GM12873 (cell line): ENCODE results near the gene FHOD3.

Source experiments
- TF ChIP-seq, protein P1 (sequence below): IDR thresholded peaks from 2 replicates; pipeline ENCODE4 v1.5.1; 2012; ENCODE audit warnings: low read depth, mild to moderate bottlenecking, moderate library complexity, low read length, control low read depth; ENCODE audit not compliant: insufficient read depth; ENCODE audit errors: missing control alignments

FHOD3 gene

DNA sequence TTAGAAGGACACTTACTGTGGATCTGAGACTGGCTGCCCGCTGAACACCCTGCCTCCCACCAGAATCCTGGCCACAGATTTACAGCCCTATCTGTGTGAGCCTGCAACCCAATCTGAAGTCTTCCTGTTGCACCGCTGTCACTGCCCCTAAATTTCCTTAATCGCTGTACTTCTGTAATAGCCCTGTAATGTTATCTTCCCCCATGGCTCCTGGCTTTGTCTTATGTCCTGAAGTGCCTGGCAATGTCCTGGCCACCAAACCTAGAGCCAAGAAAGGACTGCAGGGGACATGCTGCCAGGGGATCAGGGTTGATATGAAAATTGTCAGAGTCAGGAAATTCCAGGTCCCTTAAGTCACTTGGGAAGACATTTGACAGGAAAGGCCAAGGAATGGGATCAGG, 52.7 kb downstream of the FHOD3 start:
- TF ChIP-seq, protein P1, sequence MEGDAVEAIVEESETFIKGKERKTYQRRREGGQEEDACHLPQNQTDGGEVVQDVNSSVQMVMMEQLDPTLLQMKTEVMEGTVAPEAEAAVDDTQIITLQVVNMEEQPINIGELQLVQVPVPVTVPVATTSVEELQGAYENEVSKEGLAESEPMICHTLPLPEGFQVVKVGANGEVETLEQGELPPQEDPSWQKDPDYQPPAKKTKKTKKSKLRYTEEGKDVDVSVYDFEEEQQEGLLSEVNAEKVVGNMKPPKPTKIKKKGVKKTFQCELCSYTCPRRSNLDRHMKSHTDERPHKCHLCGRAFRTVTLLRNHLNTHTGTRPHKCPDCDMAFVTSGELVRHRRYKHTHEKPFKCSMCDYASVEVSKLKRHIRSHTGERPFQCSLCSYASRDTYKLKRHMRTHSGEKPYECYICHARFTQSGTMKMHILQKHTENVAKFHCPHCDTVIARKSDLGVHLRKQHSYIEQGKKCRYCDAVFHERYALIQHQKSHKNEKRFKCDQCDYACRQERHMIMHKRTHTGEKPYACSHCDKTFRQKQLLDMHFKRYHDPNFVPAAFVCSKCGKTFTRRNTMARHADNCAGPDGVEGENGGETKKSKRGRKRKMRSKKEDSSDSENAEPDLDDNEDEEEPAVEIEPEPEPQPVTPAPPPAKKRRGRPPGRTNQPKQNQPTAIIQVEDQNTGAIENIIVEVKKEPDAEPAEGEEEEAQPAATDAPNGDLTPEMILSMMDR = no peak

DNA sequence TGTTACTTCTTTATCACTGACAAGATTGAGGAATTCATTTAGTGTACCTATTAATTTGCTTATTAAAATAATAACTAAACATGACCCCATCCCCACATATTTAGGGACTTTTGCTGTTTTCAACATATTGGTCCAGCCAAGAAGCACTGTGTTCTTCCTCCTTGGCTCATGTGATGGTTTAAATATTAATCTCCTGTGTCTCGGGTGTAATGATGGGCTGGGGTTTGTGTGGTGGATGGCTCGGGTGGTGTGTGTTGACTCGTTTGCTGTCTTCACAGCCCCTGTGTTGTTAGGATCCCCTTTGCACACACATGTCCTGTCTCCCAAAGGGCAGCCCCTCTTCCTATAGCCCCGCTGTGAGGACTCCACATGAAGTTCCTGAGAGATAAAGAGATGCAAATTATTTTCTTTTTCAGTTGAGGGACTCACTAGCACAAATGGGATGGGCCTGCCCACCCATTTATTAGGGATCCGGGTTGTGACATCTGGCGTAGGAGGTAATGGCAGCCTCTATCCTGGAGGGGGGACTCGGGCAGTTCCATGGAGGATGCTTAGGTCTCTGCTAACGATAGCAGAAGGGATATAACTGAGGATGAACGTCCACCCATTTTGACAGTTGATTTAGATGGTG, 53.4 kb downstream of the FHOD3 start:
- TF ChIP-seq, protein P1 = no peak

DNA sequence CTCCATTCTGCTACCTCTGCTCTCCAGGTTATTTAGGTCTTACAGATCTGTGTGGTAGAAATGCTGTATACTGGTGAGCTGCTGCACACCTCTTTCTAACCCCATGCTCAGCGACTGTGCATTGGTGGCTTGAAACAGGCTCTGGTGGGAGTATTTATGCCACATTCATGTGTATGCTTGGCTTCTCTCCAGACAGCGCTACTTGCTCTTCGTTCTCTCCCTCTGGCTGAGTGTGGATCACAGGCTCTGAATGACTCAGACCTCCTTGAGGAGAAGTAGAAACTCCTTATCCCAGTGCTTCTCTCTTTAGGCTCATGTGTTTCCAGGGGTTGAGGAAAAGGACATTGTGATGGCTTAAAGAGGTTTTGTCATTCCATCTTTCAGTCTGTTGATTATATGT, 54.9 kb downstream of the FHOD3 start:
- TF ChIP-seq, protein P1 = no peak

DNA sequence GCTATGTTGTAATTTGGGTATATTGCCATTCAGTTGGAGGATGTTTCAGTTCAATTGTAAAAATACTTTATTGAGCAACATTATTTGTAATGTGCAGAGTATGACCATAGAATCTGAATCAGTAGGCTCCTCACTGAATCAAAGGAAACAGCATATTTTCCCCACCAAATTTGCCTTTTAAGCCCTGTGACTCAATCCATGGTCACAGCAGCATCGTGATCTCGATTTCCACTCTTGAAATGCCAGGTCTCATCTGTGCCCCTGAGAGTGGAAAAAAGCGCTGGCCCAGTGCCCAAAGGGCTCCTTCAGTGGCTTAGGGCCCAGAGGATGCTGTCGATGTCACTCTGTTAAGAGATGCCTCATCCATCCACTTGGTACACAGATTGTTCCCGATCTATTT, 57.5 kb downstream of the FHOD3 start:
- TF ChIP-seq, protein P1 = no peak

DNA sequence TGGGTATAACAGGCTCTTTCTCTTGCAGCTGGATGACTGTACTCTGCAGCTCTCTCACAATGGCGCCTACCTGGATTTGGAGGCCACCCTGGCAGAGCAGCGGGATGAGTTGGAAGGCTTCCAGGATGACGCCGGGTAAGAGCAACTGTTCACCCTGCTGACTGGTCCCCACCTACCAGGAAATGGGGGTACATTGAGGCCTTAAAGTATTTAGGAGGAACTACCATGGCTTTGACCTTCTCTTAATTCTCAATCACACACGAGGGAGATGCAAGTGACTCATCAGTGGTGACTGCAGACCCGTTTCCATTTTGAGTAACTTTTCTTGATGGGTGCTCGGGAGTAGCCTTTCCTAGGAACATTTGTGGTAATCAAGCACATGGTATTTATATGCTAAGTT, 58.0 kb downstream of the FHOD3 start:
- TF ChIP-seq, protein P1 = no peak

DNA sequence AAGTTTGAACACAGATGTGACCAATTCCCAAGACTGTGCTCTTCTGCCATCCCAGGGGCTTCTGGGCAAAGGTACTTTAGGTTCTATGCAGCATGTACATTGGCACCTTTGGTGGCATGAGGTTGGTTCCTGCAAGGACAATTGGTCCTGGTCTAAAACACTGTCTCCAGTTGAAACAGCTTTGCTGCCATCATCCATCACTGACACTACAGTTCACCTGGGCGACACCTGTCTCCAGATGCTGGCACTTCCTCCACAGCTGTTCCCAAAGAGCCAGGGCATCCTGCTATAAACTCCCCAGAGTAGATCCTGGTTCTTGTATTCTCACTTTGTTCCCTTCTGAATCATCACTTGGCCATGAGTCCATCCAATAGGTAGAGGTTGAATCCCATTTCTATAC, 60.6 kb downstream of the FHOD3 start:
- TF ChIP-seq, protein P1 = no peak

DNA sequence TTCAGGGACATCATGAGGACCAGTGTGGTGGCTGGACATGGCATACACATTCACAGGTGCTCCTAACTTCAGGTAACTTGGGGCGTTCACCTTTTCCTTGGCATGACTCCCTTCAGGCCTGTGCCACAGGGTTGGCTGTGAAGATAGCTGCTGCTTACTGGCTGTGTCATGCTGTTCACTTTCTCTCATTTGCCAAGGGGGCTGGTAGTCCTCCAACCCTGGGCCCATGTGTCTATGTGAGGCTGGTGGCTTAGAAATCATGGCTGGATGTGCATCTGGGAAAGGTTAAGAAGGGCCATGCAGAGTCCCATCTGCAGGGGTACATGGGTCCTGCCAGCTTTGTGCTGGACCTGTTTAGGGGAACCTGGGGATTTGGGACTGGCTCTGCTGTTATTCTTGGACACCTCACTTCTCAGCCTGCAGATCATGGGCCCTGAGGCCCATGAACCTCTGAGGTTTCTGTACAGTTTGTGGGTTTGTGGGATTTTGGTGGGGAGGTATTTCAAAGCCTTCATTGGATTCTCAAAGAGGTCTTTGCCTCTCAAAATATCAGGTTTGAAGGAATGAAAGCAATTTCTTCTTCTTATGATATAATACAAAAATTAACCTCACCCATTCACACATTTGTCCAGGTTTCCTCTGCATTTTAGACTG, 62.9 kb downstream of the FHOD3 start:
- TF ChIP-seq, protein P1 = no peak
